Stomach smooth muscle (tissue), 2 donors: Measurements from ENCODE around the gene SLC25A12.
"Not testable (repeated sequence)": the region's sequence is repeated elsewhere in the genome, so short reads cannot be mapped to it uniquely, and the experiment has no call there.

Source experiments
- H3K27ac ChIP-seq: one replicate; pipeline ENCODE4 v1.7.0; 2013; ENCODE audit warnings: mild to moderate bottlenecking, low read length, inconsistent platforms
- H3K27me3 ChIP-seq, 2 donors: one replicate each; pipeline ENCODE4 v1.7.0; 2013; ENCODE audit warnings: low read length in 2 of 2; ENCODE audit not compliant: insufficient read depth in 2 of 2, control insufficient read depth in 1 of 2
- H3K36me3 ChIP-seq, 2 donors: one replicate each; pipeline ENCODE4 v1.7.0; 2013; ENCODE audit warnings: low read length in 2 of 2; ENCODE audit not compliant: control insufficient read depth in 2 of 2, insufficient read depth in 2 of 2
- H3K4me1 ChIP-seq: one replicate; pipeline ENCODE4 v1.7.0; 2013; ENCODE audit warnings: low read length; ENCODE audit not compliant: control insufficient read depth, insufficient read depth
- H3K4me3 ChIP-seq, 2 donors: one replicate each; pipeline ENCODE4 v1.7.0; 2013; ENCODE audit warnings: low read length in 2 of 2
- H3K9ac ChIP-seq, 2 donors: one replicate each; pipeline ENCODE4 v1.7.0; 2013; ENCODE audit warnings: low read length in 2 of 2, mild to moderate bottlenecking in 1 of 2
- H3K9me3 ChIP-seq, 2 donors: one replicate each; pipeline ENCODE4 v1.7.0; 2013; ENCODE audit warnings: low read length in 2 of 2; ENCODE audit not compliant: control insufficient read depth in 2 of 2
- donor health status: healthy.
- donor health status: Pancreatic carcinoma.

Gene SLC25A12

GRCh38 chr2:171762879-171763573 is 131.0 kb downstream of the SLC25A12 start:
- Histone ChIP-seq H3K9me3 (no peaks in the 10 kb centered on the region), H3K27ac (no peak overlapping the region), H3K36me3 (peaks cover 19 to 30% of the 10 kb centered on the region in 2 donors), H3K4me1 (no peaks in the 10 kb centered on the region), H3K4me3 (no peak overlapping the region), H3K27me3 (no peaks in the 10 kb centered on the region), H3K9ac (no peak overlapping the region)

- not testable (repeated sequence) for H3K27me3 ChIP-seq, H3K9ac ChIP-seq, H3K4me3 ChIP-seq, H3K27ac ChIP-seq, H3K4me1 ChIP-seq, H3K9me3 ChIP-seq
- peaks cover 18 to 24% of the 10 kb centered on the region in 2 donors for H3K36me3 ChIP-seq
These were observed 132.9 kb downstream of the SLC25A12 start for GRCh38 chr2:171761176-171761575.

GRCh38 chr2:171758762-171759161 is 135.3 kb downstream of the SLC25A12 start:
- H3K4me1 ChIP-seq, H3K4me3 ChIP-seq, H3K27me3 ChIP-seq, H3K9me3 ChIP-seq, H3K9ac ChIP-seq, H3K27ac ChIP-seq: not testable (repeated sequence)
- peaks cover 18 to 24% of the 10 kb centered on the region in 2 donors for H3K36me3 ChIP-seq

GRCh38 chr2:171754254-171754939 is 139.6 kb downstream of the SLC25A12 start:
- H3K4me3 ChIP-seq, result no peak overlapping the region
- peaks cover 8 to 14% of the 10 kb centered on the region in 2 donors for H3K36me3 ChIP-seq
- H3K4me1 ChIP-seq, result no peaks in the 10 kb centered on the region
- no peaks in the 10 kb centered on the region for H3K27me3 ChIP-seq
- no peaks in the 10 kb centered on the region for H3K9me3 ChIP-seq
- H3K27ac ChIP-seq, result no peak overlapping the region
- H3K9ac ChIP-seq, result no peak overlapping the region

GRCh38 chr2:171747371-171747770 is 146.7 kb downstream of the SLC25A12 start:
- Histone ChIP-seq H3K9me3 (no peaks in the 10 kb centered on the region), H3K36me3 (peaks cover 27 to 29% of the 10 kb centered on the region in 2 donors), H3K4me3 (no peak overlapping the region)

GRCh38 chr2:171745806-171746205 is 148.2 kb downstream of the SLC25A12 start:
- H3K4me3 ChIP-seq, result no peak overlapping the region
- H3K4me1 ChIP-seq, result no peaks in the 10 kb centered on the region
- H3K27ac ChIP-seq, result no peak overlapping the region
- H3K27me3 ChIP-seq, result no peaks in the 10 kb centered on the region
- H3K36me3 ChIP-seq, result peaks cover 28 to 29% of the 10 kb centered on the region in 2 donors
- no peak overlapping the region for H3K9ac ChIP-seq
- no peaks in the 10 kb centered on the region for H3K9me3 ChIP-seq

More at GRCh38 chr2:171747371-171747770, 146.7 kb downstream of the SLC25A12 start:
- H3K27ac ChIP-seq, result no peak overlapping the region
- no peaks in the 10 kb centered on the region for H3K4me1 ChIP-seq
- H3K9ac ChIP-seq, result no peak overlapping the region
- H3K27me3 ChIP-seq, result no peaks in the 10 kb centered on the region

GRCh38 chr2:171745141-171745540 is 148.9 kb downstream of the SLC25A12 start:
- Histone ChIP-seq H3K27ac (no peak overlapping the region), H3K9me3 (no peaks in the 10 kb centered on the region), H3K36me3 (peaks cover 24 to 27% of the 10 kb centered on the region in 2 donors), H3K4me3 (no peak overlapping the region), H3K27me3 (no peaks in the 10 kb centered on the region), H3K4me1 (no peaks in the 10 kb centered on the region), H3K9ac (no peak overlapping the region)

GRCh38 chr2:171742760-171743159 is 151.3 kb downstream of the SLC25A12 start:
- H3K4me1 ChIP-seq, result no peaks in the 10 kb centered on the region
- H3K27me3 ChIP-seq, result no peaks in the 10 kb centered on the region
- H3K27ac ChIP-seq, result no peak overlapping the region
- H3K9me3 ChIP-seq, result no peaks in the 10 kb centered on the region
- no peak overlapping the region for H3K9ac ChIP-seq
- H3K4me3 ChIP-seq, result no peak overlapping the region
- peaks cover 24 to 25% of the 10 kb centered on the region in 2 donors for H3K36me3 ChIP-seq

GRCh38 chr2:171741189-171741588 is 152.9 kb downstream of the SLC25A12 start:
- H3K4me3 ChIP-seq, result no peak overlapping the region
- H3K27ac ChIP-seq, result no peak overlapping the region
- H3K36me3 ChIP-seq, result peaks cover 25 to 27% of the 10 kb centered on the region in 2 donors
- no peaks in the 10 kb centered on the region for H3K9me3 ChIP-seq
- H3K4me1 ChIP-seq, result no peaks in the 10 kb centered on the region
- H3K27me3 ChIP-seq, result no peaks in the 10 kb centered on the region
- no peak overlapping the region for H3K9ac ChIP-seq

- Histone ChIP-seq H3K27me3 (no peaks in the 10 kb centered on the region), H3K4me1 (no peaks in the 10 kb centered on the region), H3K27ac (no peak overlapping the region), H3K9ac (no peak overlapping the region), H3K9me3 (no peaks in the 10 kb centered on the region), H3K36me3 (peaks cover 11 to 29% of the 10 kb centered on the region in 2 donors), H3K4me3 (no peak overlapping the region)
These were observed 157.9 kb downstream of the SLC25A12 start for GRCh38 chr2:171735991-171736710.
